ENCODE data around the gene PIP4K2A. TPM values are rescaled to one million over a fixed set of nuclear protein-coding genes. Genes with fewer than 3 reads are reported as not detected.
"Not testable (repeated sequence)": the region's sequence is repeated elsewhere in the genome, so short reads cannot be mapped to it uniquely, and the experiment has no call there.

The PIP4K2A gene
- total RNA-seq, 1 donor from 2014 or later: 101 TPM

GRCh38 chr10:22697800-22698199 is 16.6 kb downstream of the PIP4K2A start:
- no peak for DNase-seq
- Mint-ChIP-seq H3K4me3 (no peak overlapping the region), H3K4me1 (peaks cover 50% of the 10 kb centered on the region), H3K27me3 (no peaks in the 10 kb centered on the region), H3K36me3 (ENCODE audit: low read depth) (peaks cover 19% of the 10 kb centered on the region), H3K27ac (no peak overlapping the region), H3K9me3 (no peaks in the 10 kb centered on the region)
- intact Hi-C loops (cut with micrococcal nuclease): no loop called here

- DNase-seq: no peak
- intact Hi-C loops (cut with micrococcal nuclease): no loop called here
- H3K4me3 Mint-ChIP-seq: no peak overlapping the region
- H3K27me3 Mint-ChIP-seq: no peaks in the 10 kb centered on the region
- no peak overlapping the region for H3K27ac Mint-ChIP-seq
- H3K9me3 Mint-ChIP-seq: no peaks in the 10 kb centered on the region
- H3K4me1 Mint-ChIP-seq: peaks cover 50% of the 10 kb centered on the region
- H3K36me3 Mint-ChIP-seq (ENCODE audit: low read depth): peaks cover 18% of the 10 kb centered on the region
Observed at GRCh38 chr10:22697101-22697500, 17.3 kb downstream of the PIP4K2A start.

- H3K27me3 Mint-ChIP-seq: no peaks in the 10 kb centered on the region
- peak overlapping the region; percentile 89 for H3K27ac Mint-ChIP-seq
- H3K4me1 Mint-ChIP-seq: peaks cover 44% of the 10 kb centered on the region
- intact Hi-C loops (cut with micrococcal nuclease): loop anchor here (1.0 kb wide), 3 partner anchors 11 to 64 kb away; no protein-coding TSS in a partner anchor
- H3K36me3 Mint-ChIP-seq (ENCODE audit: low read depth): peaks cover 11% of the 10 kb centered on the region
- H3K9me3 Mint-ChIP-seq: no peaks in the 10 kb centered on the region
- DNase-seq: no peak
- H3K4me3 Mint-ChIP-seq: peak overlapping the region; percentile 52
Observed at GRCh38 chr10:22693860-22694259, 20.5 kb downstream of the PIP4K2A start.

GRCh38 chr10:22693371-22693784 is 21.0 kb downstream of the PIP4K2A start:
- intact Hi-C loops (cut with micrococcal nuclease): loop anchor here (1.0 kb wide), 3 partner anchors 10 to 63 kb away; no protein-coding TSS in a partner anchor
- H3K9me3 Mint-ChIP-seq: no peaks in the 10 kb centered on the region
- H3K4me3 Mint-ChIP-seq: peak overlapping the region; percentile 52
- H3K27ac Mint-ChIP-seq: peak overlapping the region; percentile 89
- peaks cover 44% of the 10 kb centered on the region for H3K4me1 Mint-ChIP-seq
- no peaks in the 10 kb centered on the region for H3K27me3 Mint-ChIP-seq
- H3K36me3 Mint-ChIP-seq (ENCODE audit: low read depth): peaks cover 11% of the 10 kb centered on the region
- no peak for DNase-seq

GRCh38 chr10:22692119-22692518 is 22.3 kb downstream of the PIP4K2A start:
- not testable (repeated sequence) for H3K4me3 Mint-ChIP-seq

GRCh38 chr10:22690614-22691431 is 23.6 kb downstream of the PIP4K2A start:
- Mint-ChIP-seq H3K9me3 (no peaks in the 10 kb centered on the region), H3K36me3 (ENCODE audit: low read depth) (peaks cover 13% of the 10 kb centered on the region), H3K27ac (peak overlapping the region; percentile 5), H3K4me1 (peaks cover 52% of the 10 kb centered on the region), H3K27me3 (no peaks in the 10 kb centered on the region), H3K4me3 (no peak overlapping the region)
- intact Hi-C loops (cut with micrococcal nuclease): no loop called here
- DNase-seq: no peak

More at GRCh38 chr10:22692119-22692518, 22.3 kb downstream of the PIP4K2A start:
- H3K27ac Mint-ChIP-seq; H3K27me3 Mint-ChIP-seq; DNase-seq; intact Hi-C loops (cut with micrococcal nuclease); H3K9me3 Mint-ChIP-seq: not testable (repeated sequence)
- H3K36me3 Mint-ChIP-seq (ENCODE audit: low read depth): peaks cover 10% of the 10 kb centered on the region
- peaks cover 46% of the 10 kb centered on the region for H3K4me1 Mint-ChIP-seq

GRCh38 chr10:22690158-22690557 is 24.2 kb downstream of the PIP4K2A start:
- H3K36me3 Mint-ChIP-seq (ENCODE audit: low read depth): peaks cover 13% of the 10 kb centered on the region
- peaks cover 54% of the 10 kb centered on the region for H3K4me1 Mint-ChIP-seq
- no peaks in the 10 kb centered on the region for H3K9me3 Mint-ChIP-seq
- no peak overlapping the region for H3K27ac Mint-ChIP-seq
- H3K4me3 Mint-ChIP-seq: no peak overlapping the region
- intact Hi-C loops (cut with micrococcal nuclease): no loop called here
- no peaks in the 10 kb centered on the region for H3K27me3 Mint-ChIP-seq
- DNase-seq: no peak

GRCh38 chr10:22686347-22686746 is 28.0 kb downstream of the PIP4K2A start:
- intact Hi-C loops (cut with micrococcal nuclease): loop anchor here (10.0 kb wide), 1 partner anchor 252 kb away; no protein-coding TSS in a partner anchor
- no peak for DNase-seq
- Mint-ChIP-seq H3K4me3 (no peak overlapping the region), H3K4me1 (peaks cover 62% of the 10 kb centered on the region), H3K27me3 (no peaks in the 10 kb centered on the region), H3K9me3 (no peaks in the 10 kb centered on the region), H3K27ac (peak overlapping the region; percentile 45), H3K36me3 (ENCODE audit: low read depth) (peaks cover 6% of the 10 kb centered on the region)

- Mint-ChIP-seq H3K36me3 (ENCODE audit: low read depth) (peaks cover 6% of the 10 kb centered on the region), H3K27me3 (no peaks in the 10 kb centered on the region), H3K4me1 (peaks cover 64% of the 10 kb centered on the region), H3K9me3 (no peaks in the 10 kb centered on the region), H3K4me3 (no peak overlapping the region), H3K27ac (peak overlapping the region; percentile 45)
- no peak for DNase-seq
- intact Hi-C loops (cut with micrococcal nuclease): loop anchor here (10.0 kb wide), 1 partner anchor 251 kb away; no protein-coding TSS in a partner anchor
Observed at GRCh38 chr10:22685926-22686325, 28.5 kb downstream of the PIP4K2A start.

GRCh38 chr10:22684699-22685098 is 29.7 kb downstream of the PIP4K2A start:
- DNase-seq: no peak
- Mint-ChIP-seq H3K27ac (peak overlapping the region; percentile 92), H3K36me3 (ENCODE audit: low read depth) (peaks cover 6% of the 10 kb centered on the region), H3K4me3 (peak overlapping the region; percentile 78), H3K9me3 (no peaks in the 10 kb centered on the region), H3K27me3 (no peaks in the 10 kb centered on the region), H3K4me1 (peaks cover 71% of the 10 kb centered on the region)
- intact Hi-C loops (cut with micrococcal nuclease): loop anchor here (5.0 to 10.0 kb wide), 2 partner anchors 250 to 367 kb away; partner anchors contain the start of gene COMMD3

- Mint-ChIP-seq H3K27ac (peak overlapping the region; percentile 92), H3K4me3 (peak overlapping the region; percentile 78), H3K9me3 (no peaks in the 10 kb centered on the region), H3K4me1 (peaks cover 73% of the 10 kb centered on the region), H3K36me3 (ENCODE audit: low read depth) (peaks cover 8% of the 10 kb centered on the region), H3K27me3 (no peaks in the 10 kb centered on the region)
- intact Hi-C loops (cut with micrococcal nuclease): loop anchor here (1.0 to 10.0 kb wide), 7 partner anchors 10 to 366 kb away; partner anchors contain the start of gene COMMD3
- DNase-seq: no peak
Observed at GRCh38 chr10:22683140-22683389, 31.3 kb downstream of the PIP4K2A start.

GRCh38 chr10:22682237-22683139 is 31.9 kb downstream of the PIP4K2A start:
- H3K27me3 Mint-ChIP-seq: no peaks in the 10 kb centered on the region
- H3K4me3 Mint-ChIP-seq: peak overlapping the region; percentile 78
- peaks cover 76% of the 10 kb centered on the region for H3K4me1 Mint-ChIP-seq
- no peaks in the 10 kb centered on the region for H3K9me3 Mint-ChIP-seq
- H3K36me3 Mint-ChIP-seq (ENCODE audit: low read depth): peaks cover 8% of the 10 kb centered on the region
- peak overlapping the region; percentile 92 for H3K27ac Mint-ChIP-seq
- peak; percentile 89 for DNase-seq
- intact Hi-C loops (cut with micrococcal nuclease): loop anchor here (1.0 to 10.0 kb wide), 11 partner anchors 11 to 365 kb away; partner anchors contain the start of gene COMMD3

- intact Hi-C loops (cut with micrococcal nuclease): loop anchor here (1.0 to 10.0 kb wide), 8 partner anchors 8 to 364 kb away; partner anchors contain the start of gene COMMD3
- peaks cover 78% of the 10 kb centered on the region for H3K4me1 Mint-ChIP-seq
- H3K27ac Mint-ChIP-seq: peak overlapping the region; percentile 92
- H3K36me3 Mint-ChIP-seq (ENCODE audit: low read depth): peaks cover 6% of the 10 kb centered on the region
- no peaks in the 10 kb centered on the region for H3K27me3 Mint-ChIP-seq
- H3K4me3 Mint-ChIP-seq: peak overlapping the region; percentile 78
- H3K9me3 Mint-ChIP-seq: no peaks in the 10 kb centered on the region
- DNase-seq: peak; percentile 86
Observed at GRCh38 chr10:22681783-22682183, 32.6 kb downstream of the PIP4K2A start.

All from activated CD4-positive, alpha-beta T cell treated with anti-CD3 and anti-CD28 coated beads, Interleukin-2, amount 10 ng/mL, durations not matched to agents 24 days and 14 days (primary cell).